HEK293T (cell line): ENCODE results near the gene TNS2.

Experiments used
- ELF4 ChIP-seq: fragments of 450-650 bp; IDR thresholded peaks from 2 replicates; pipeline ENCODE4 v1.6.1; 2017; ENCODE audit warnings: antibody characterized with exemption
- L3MBTL2 ChIP-seq: fragments of 450-650 bp; conservative IDR thresholded peaks from 2 replicates; pipeline ENCODE4 v1.6.1; 2016; ENCODE audit warnings: mild to moderate bottlenecking

GRCh38 chr12:53049571-53050318 lies at the start of gene TNS2:
- no peak for TF ChIP-seq ELF4
- TF ChIP-seq L3MBTL2 = no peak
